GM23338 (cell line): ENCODE results near the gene UBXN7. TPM values are rescaled to one million over a fixed set of nuclear protein-coding genes. Genes with fewer than 3 reads are reported as not detected.

Source experiments
- ATAC-seq: fragments of 200-7000 bp; cut with Tn5 transposase; 3 replicates; pipeline ENCODE4 v1.9.1; 2020
- DNase-seq: peaks from one replicate; pipeline ENCODE4 v3.0.0-alpha.2; 2015; ENCODE audit warnings: low spot score
- H2AFZ ChIP-seq: fragments of 200-600 bp; sonication (generic); 2 replicates; pipeline ENCODE4 v1.8.0; 2016; ENCODE audit warnings: antibody characterized with exemption, mild to moderate bottlenecking, moderate library complexity
- H3F3A ChIP-seq: fragments of 200-600 bp; sonication (generic); replicated peaks from 2 replicates; pipeline ENCODE4 v1.8.0; 2017; ENCODE audit warnings: antibody characterized with exemption, mixed run types, low read depth
- H3K27ac ChIP-seq: fragments of 200-600 bp; sonication (generic); 2 replicates; pipeline ENCODE4 v1.6.1; 2016; ENCODE audit warnings: low read depth
- H3K27me3 ChIP-seq: fragments of 200-600 bp; sonication (generic); 2 replicates; pipeline ENCODE4 v1.8.0; 2016; ENCODE audit warnings: mild to moderate bottlenecking, mixed run types, moderate library complexity; ENCODE audit not compliant: insufficient read depth
- H3K36me3 ChIP-seq: fragments of 200-600 bp; sonication (generic); 2 replicates; pipeline ENCODE4 v1.8.0; 2016; ENCODE audit warnings: mild to moderate bottlenecking; ENCODE audit not compliant: insufficient read depth
- H3K4me1 ChIP-seq: fragments of 200-600 bp; sonication (generic); 2 replicates; pipeline ENCODE4 v1.8.0; 2016; ENCODE audit warnings: mild to moderate bottlenecking, moderate library complexity; ENCODE audit not compliant: insufficient read depth
- H3K4me2 ChIP-seq: fragments of 200-600 bp; sonication (generic); 2 replicates; pipeline ENCODE4 v1.7.1; 2017; ENCODE audit warnings: mixed run types
- H3K4me3 ChIP-seq: fragments of 200-600 bp; sonication (generic); 2 replicates; pipeline ENCODE4 v1.6.1; 2016; ENCODE audit warnings: mixed run types
- H3K79me2 ChIP-seq: fragments of 200-600 bp; sonication (generic); replicated peaks from 2 replicates; pipeline ENCODE4 v1.8.0; 2017; ENCODE audit warnings: mild to moderate bottlenecking; ENCODE audit not compliant: insufficient read depth
- H3K9me2 ChIP-seq: fragments of 200-600 bp; sonication (generic); 2 replicates; pipeline ENCODE4 v1.8.0; 2017; ENCODE audit not compliant: insufficient read depth
- H4K20me1 ChIP-seq: fragments of 200-600 bp; sonication (generic); replicated peaks from 2 replicates; pipeline ENCODE4 v1.8.0; 2017; ENCODE audit warnings: mild to moderate bottlenecking; ENCODE audit not compliant: insufficient read depth
- H3K27ac Mint-ChIP-seq: 2 replicates; pipeline ENCODE4 v1.8.0; 2020; ENCODE audit warnings: inconsistent platforms, mild to moderate bottlenecking, moderate library complexity, mixed read lengths
- H3K27me3 Mint-ChIP-seq: 3 replicates; pipeline ENCODE4 v1.8.0; 2022; ENCODE audit warnings: low read depth, mild to moderate bottlenecking, moderate library complexity, mixed read lengths, inconsistent platforms; ENCODE audit not compliant: insufficient read depth, poor library complexity
- H3K36me3 Mint-ChIP-seq: 3 replicates; pipeline ENCODE4 v1.8.0; 2021; ENCODE audit warnings: low read depth, mild to moderate bottlenecking, inconsistent platforms, moderate library complexity, mixed read lengths
- H3K4me1 Mint-ChIP-seq: 3 replicates; pipeline ENCODE4 v1.8.0; 2020; ENCODE audit warnings: mild to moderate bottlenecking, inconsistent platforms, mixed read lengths
- H3K4me3 Mint-ChIP-seq: 3 replicates; pipeline ENCODE4 v1.8.0; 2021; ENCODE audit warnings: moderate library complexity, mild to moderate bottlenecking, inconsistent platforms, mixed read lengths
- H3K9me3 Mint-ChIP-seq: 3 replicates; pipeline ENCODE4 v1.8.0; 2020; ENCODE audit warnings: moderate library complexity, mild to moderate bottlenecking, inconsistent platforms, mixed read lengths
- CREB1 ChIP-seq: fragments of 250-450 bp; sonication (Bioruptor Pico); IDR thresholded peaks from 2 replicates; pipeline ENCODE4 v1.5.0; 2020; ENCODE audit warnings: low read depth, mild to moderate bottlenecking, moderate library complexity
- EZH2phosphoT487 ChIP-seq: fragments of 200-600 bp; sonication (generic); IDR thresholded peaks from one replicate; pipeline ENCODE4 v1.8.1; 2018; ENCODE audit warnings: antibody characterized with exemption; ENCODE audit not compliant: unreplicated experiment
- JUNB ChIP-seq: IDR thresholded peaks from one replicate; pipeline ENCODE4 v1.6.1; 2016; ENCODE audit warnings: antibody characterized with exemption; ENCODE audit not compliant: unreplicated experiment
- NANOG ChIP-seq: IDR thresholded peaks from 2 replicates; pipeline ENCODE4 v1.6.1; 2016; ENCODE audit warnings: antibody characterized with exemption, borderline replicate concordance
- POLR2AphosphoS5 ChIP-seq: IDR thresholded peaks from 2 replicates; pipeline ENCODE4 v1.6.1; 2016; ENCODE audit warnings: antibody characterized with exemption, low read depth
- STAT1 ChIP-seq: IDR thresholded peaks from one replicate; pipeline ENCODE4 v1.6.1; 2016; ENCODE audit warnings: antibody characterized with exemption; ENCODE audit not compliant: unreplicated experiment
- ZNF114 ChIP-seq: fragments of 250-450 bp; sonication (Bioruptor Pico); IDR thresholded peaks from 2 replicates; pipeline ENCODE4 v1.5.0; 2020; ENCODE audit warnings: mild to moderate bottlenecking, moderate library complexity
- ZNF331 ChIP-seq: fragments of 250-450 bp; sonication (Bioruptor Pico); IDR thresholded peaks from 2 replicates; pipeline ENCODE4 v1.5.0; 2020; ENCODE audit warnings: low read depth, mild to moderate bottlenecking, moderate library complexity
- long read RNA-seq: library from polyadenylated mRNA; unstranded; transcript quantifications from one replicate; pipeline ENCODE4 v2.0.0, GENCODE V29; 2020; ENCODE audit not compliant: unreplicated experiment
- polyA plus RNA-seq: library from polyadenylated mRNA; unstranded; fragments of >200 nt; fragmentation: Nextera tagmentation; extraction: Ambion mirVana; gene quantifications from 2 replicates; pipeline ENCODE4 v1.2.1, GENCODE V29; 2016
- total RNA-seq: library from RNA; depleted of rRNA; stranded (reverse); fragments of >200 nt; shearing (Covaris generic); gene quantifications from 2 replicates; pipeline ENCODE4 v1.2.3, GENCODE V29; 2014; rRNA removed
- TF ChIP-seq, protein P1 (sequence below), 2 experiments: fragments of 200-600 bp in 1 of 2; sonication (generic) in 1 of 2; conservative IDR thresholded peaks; 2 replicates each; pipeline versions ENCODE4 v1.5.1 to v1.6.1; 2016 to 2017; ENCODE audit warnings: antibody characterized with exemption in 2 of 2, low read depth in 2 of 2, mild to moderate bottlenecking in 2 of 2, moderate library complexity in 1 of 2
- TF ChIP-seq, protein P2 (sequence below): IDR thresholded peaks from 2 replicates; pipeline ENCODE4 v1.6.1; 2016; ENCODE audit warnings: antibody characterized with exemption
- TF ChIP-seq, protein P3 (sequence below): IDR thresholded peaks from one replicate; pipeline ENCODE4 v1.6.1; 2018; ENCODE audit warnings: antibody characterized with exemption; ENCODE audit not compliant: unreplicated experiment

The UBXN7 gene, protein sequence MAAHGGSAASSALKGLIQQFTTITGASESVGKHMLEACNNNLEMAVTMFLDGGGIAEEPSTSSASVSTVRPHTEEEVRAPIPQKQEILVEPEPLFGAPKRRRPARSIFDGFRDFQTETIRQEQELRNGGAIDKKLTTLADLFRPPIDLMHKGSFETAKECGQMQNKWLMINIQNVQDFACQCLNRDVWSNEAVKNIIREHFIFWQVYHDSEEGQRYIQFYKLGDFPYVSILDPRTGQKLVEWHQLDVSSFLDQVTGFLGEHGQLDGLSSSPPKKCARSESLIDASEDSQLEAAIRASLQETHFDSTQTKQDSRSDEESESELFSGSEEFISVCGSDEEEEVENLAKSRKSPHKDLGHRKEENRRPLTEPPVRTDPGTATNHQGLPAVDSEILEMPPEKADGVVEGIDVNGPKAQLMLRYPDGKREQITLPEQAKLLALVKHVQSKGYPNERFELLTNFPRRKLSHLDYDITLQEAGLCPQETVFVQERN
- 45.2 and 46.2 TPM in 2 replicates for total RNA-seq
- polyA plus RNA-seq, result 27.6 and 37.9 TPM in 2 replicates
- long read RNA-seq, full-length matches to known transcripts, result 6 of 10 reads
- long read RNA-seq, partial matches to known transcripts, result 2 of 10 reads
- long read RNA-seq, other reads (novel, unspliced or antisense), result 2 of 10 reads

DNA sequence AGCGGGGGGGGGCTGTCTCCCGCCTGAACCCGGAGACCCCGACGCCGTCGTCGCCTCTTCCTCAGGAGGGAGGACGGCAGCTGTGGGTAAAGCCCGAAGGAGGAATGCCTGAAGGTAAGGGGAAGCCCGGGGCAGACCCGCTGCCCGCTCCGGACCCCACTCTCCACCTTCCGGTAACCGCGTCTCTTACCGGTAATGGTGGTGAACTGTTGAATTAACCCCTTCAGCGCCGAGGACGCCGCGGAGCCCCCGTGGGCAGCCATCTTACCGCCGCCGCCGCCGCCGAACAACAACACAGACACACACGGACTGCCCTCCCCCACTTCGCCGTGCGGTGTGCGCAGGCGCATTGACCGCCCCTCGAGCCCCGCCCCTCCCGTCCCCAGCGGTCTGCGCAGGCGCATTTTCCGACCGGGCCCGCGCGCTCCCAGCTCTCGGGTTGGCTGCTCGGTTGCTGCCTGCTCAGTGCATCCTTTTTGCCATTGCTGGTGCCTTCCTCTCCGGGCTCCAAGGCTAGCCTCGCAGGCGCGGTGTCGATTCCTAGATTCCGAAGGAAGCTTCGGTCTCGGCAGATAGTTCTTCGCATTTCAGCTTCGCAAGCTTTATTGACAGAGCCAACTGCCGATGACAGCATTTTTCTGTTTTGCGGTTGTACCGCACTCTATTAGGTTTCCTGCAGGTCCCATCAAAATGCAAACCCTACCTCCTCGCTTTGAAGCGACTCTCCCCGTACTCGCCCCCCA, at the start of gene UBXN7:
Gene UBXN7 (minus strand): TSS at position 291 of the 743 bp plus-strand sequence. CDS start 28 bp downstream, at position 263.
- Histone ChIP-seq H3K4me3 (peak within 1 kb of the TSS; percentile 99), H3K27ac (peak within 1 kb of the TSS; percentile 94), H3K36me3 (0 out of 2 replicates have a peak, but pooled peaks cover 2% of the 10 kb centered on the region), H3K4me2 (peak within 1 kb of the TSS; percentile 95), H4K20me1 (peaks cover 17% of the 10 kb centered on the region), H3K27me3 (no peaks in the 10 kb centered on the region), H3F3A (peaks cover 6% of the 10 kb centered on the region; the same call in 1 of the 2 replicates), H3K9me2 (no peaks in the 10 kb centered on the region), H2AFZ (peak within 1 kb of the TSS; percentile 97), H3K79me2 (peaks cover 48% of the 10 kb centered on the region), H3K4me1 (peaks cover 7% of the 10 kb centered on the region)
- peaks cover 13% of the 10 kb centered on the region for H3K27me3 Mint-ChIP-seq
- peak within 1 kb of the TSS; percentile 94 for H3K27ac Mint-ChIP-seq
- peaks cover 6% of the 10 kb centered on the region; the same call in 2 of the 3 replicates for H3K36me3 Mint-ChIP-seq
- H3K4me3 Mint-ChIP-seq, result peak within 1 kb of the TSS; percentile 86
- no peaks in the 10 kb centered on the region for H3K9me3 Mint-ChIP-seq
- peaks cover 7% of the 10 kb centered on the region for H3K4me1 Mint-ChIP-seq
- ATAC-seq, result peak; percentile 93
- TF ChIP-seq EZH2phosphoT487 (no peak), CREB1 (CRISPR knock-in tag) (0 out of 2 replicates have a peak, but pooled peaks have one; percentile 7), POLR2AphosphoS5 (peak; percentile 97)
- TF ChIP-seq, protein P1, sequence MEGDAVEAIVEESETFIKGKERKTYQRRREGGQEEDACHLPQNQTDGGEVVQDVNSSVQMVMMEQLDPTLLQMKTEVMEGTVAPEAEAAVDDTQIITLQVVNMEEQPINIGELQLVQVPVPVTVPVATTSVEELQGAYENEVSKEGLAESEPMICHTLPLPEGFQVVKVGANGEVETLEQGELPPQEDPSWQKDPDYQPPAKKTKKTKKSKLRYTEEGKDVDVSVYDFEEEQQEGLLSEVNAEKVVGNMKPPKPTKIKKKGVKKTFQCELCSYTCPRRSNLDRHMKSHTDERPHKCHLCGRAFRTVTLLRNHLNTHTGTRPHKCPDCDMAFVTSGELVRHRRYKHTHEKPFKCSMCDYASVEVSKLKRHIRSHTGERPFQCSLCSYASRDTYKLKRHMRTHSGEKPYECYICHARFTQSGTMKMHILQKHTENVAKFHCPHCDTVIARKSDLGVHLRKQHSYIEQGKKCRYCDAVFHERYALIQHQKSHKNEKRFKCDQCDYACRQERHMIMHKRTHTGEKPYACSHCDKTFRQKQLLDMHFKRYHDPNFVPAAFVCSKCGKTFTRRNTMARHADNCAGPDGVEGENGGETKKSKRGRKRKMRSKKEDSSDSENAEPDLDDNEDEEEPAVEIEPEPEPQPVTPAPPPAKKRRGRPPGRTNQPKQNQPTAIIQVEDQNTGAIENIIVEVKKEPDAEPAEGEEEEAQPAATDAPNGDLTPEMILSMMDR (conservative IDR thresholded peaks at IDR 0.05; ENCODE audit: low read depth in 2 of 2), result no peak
- DNase-seq, result peak; percentile 94

DNA sequence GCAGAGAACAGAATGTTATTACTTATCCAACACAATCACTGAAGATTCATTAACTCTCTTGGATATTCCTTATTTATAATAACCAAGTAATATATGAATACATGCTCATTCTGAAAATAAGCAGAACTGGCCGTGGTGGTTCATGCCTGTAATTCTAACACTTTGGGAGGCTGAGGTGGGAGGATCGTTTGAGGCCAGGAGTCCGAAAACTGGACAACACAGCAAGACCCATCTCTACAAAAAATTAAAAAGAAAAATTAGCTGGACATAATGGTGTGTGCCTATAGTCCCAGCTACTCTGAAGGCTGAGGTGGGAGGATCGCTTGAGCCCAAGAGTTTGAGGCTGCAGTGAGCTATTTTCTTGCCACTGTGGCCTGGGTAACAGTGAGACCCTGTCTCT, 45.5 kb upstream of the UBXN7 start:
- Mint-ChIP-seq H3K27ac (no peak overlapping the region), H3K4me3 (no peak overlapping the region), H3K9me3 (no peaks in the 10 kb centered on the region), H3K4me1 (no peaks in the 10 kb centered on the region), H3K27me3 (no peaks in the 10 kb centered on the region), H3K36me3 (peaks cover 85% of the 10 kb centered on the region)
- H3K27ac ChIP-seq, result no peak overlapping the region
- peaks cover 5% of the 10 kb centered on the region; the same call in 1 of the 2 replicates for H4K20me1 ChIP-seq
- 0 out of 2 replicates have a peak, but pooled peaks cover 3% of the 10 kb centered on the region for H3K79me2 ChIP-seq
- no peak for ATAC-seq
- H2AFZ ChIP-seq, result no peak overlapping the region
- H3K4me3 ChIP-seq, result no peak overlapping the region
- H3K36me3 ChIP-seq, result peaks cover 40% of the 10 kb centered on the region
- TF ChIP-seq ZNF331 (CRISPR knock-in tag) (no peak), ZNF114 (no peak), NANOG (no peak), JUNB (no peak), POLR2AphosphoS5 (no peak), STAT1 (no peak)
- TF ChIP-seq, protein P2, sequence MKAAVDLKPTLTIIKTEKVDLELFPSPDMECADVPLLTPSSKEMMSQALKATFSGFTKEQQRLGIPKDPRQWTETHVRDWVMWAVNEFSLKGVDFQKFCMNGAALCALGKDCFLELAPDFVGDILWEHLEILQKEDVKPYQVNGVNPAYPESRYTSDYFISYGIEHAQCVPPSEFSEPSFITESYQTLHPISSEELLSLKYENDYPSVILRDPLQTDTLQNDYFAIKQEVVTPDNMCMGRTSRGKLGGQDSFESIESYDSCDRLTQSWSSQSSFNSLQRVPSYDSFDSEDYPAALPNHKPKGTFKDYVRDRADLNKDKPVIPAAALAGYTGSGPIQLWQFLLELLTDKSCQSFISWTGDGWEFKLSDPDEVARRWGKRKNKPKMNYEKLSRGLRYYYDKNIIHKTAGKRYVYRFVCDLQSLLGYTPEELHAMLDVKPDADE, result no peak
- TF ChIP-seq, protein P3, sequence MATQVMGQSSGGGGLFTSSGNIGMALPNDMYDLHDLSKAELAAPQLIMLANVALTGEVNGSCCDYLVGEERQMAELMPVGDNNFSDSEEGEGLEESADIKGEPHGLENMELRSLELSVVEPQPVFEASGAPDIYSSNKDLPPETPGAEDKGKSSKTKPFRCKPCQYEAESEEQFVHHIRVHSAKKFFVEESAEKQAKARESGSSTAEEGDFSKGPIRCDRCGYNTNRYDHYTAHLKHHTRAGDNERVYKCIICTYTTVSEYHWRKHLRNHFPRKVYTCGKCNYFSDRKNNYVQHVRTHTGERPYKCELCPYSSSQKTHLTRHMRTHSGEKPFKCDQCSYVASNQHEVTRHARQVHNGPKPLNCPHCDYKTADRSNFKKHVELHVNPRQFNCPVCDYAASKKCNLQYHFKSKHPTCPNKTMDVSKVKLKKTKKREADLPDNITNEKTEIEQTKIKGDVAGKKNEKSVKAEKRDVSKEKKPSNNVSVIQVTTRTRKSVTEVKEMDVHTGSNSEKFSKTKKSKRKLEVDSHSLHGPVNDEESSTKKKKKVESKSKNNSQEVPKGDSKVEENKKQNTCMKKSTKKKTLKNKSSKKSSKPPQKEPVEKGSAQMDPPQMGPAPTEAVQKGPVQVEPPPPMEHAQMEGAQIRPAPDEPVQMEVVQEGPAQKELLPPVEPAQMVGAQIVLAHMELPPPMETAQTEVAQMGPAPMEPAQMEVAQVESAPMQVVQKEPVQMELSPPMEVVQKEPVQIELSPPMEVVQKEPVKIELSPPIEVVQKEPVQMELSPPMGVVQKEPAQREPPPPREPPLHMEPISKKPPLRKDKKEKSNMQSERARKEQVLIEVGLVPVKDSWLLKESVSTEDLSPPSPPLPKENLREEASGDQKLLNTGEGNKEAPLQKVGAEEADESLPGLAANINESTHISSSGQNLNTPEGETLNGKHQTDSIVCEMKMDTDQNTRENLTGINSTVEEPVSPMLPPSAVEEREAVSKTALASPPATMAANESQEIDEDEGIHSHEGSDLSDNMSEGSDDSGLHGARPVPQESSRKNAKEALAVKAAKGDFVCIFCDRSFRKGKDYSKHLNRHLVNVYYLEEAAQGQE, result no peak
- TF ChIP-seq, protein P1 (conservative IDR thresholded peaks at IDR 0.05; ENCODE audit: low read depth in 2 of 2), result no peak
- H3K9me2 ChIP-seq, result no peaks in the 10 kb centered on the region
- no peak for DNase-seq
- no peaks in the 10 kb centered on the region for H3K27me3 ChIP-seq
- H3K4me2 ChIP-seq, result no peak overlapping the region
- no peaks in the 10 kb centered on the region for H3F3A ChIP-seq
- no peaks in the 10 kb centered on the region for H3K4me1 ChIP-seq
